ENCODE results near the gene KRTAP13-4.
A peak's percentile ranks its signal among the peaks of the same experiment; 100 is the strongest.

Gene KRTAP13-4, protein sequence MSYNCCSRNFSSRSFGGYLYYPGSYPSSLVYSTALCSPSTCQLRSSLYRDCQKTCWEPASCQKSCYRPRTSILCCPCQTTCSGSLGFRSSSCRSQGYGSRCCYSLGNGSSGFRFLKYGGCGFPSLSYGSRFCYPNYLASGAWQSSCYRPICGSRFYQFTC

DNA sequence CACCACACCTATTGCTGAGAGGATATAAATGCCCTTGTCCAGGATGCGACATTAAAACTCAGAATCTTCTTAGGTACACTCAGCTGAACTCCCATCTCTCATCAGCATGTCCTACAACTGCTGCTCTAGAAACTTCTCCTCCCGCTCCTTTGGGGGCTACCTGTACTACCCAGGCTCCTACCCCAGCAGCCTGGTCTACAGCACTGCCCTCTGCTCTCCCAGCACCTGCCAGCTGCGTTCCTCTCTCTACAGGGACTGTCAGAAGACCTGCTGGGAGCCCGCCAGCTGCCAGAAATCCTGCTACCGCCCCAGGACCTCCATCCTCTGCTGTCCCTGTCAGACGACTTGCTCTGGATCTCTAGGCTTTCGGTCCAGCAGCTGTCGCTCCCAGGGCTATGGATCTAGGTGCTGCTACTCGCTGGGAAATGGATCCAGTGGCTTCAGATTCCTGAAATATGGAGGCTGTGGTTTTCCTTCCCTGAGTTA is at the start of gene KRTAP13-4:
TSS of gene KRTAP13-4 (plus strand) at position 51 of the 486 bp plus-strand sequence. CDS start at position 107, 56 bp downstream.
- no peak for DNase-seq

DNA sequence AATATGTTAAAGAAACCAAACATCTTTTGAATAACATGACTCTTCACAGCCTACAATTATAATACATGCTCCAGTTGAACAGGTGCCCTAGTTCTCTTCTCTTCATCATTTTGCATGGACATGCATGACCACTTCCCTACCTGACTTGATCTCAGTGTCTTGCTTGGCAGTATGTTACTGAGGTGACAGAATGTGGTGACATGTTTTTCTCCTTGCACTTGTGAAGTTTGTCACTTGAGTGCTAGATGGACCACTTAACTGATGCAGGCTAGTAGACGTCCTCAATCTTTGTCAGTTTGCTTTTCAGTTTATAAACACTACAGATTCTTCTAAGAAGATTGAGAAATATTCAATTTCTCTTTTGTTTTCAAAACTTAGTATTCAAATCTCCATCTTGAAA is 47.8 kb upstream of the KRTAP13-4 start:
- no peak for DNase-seq

DNA sequence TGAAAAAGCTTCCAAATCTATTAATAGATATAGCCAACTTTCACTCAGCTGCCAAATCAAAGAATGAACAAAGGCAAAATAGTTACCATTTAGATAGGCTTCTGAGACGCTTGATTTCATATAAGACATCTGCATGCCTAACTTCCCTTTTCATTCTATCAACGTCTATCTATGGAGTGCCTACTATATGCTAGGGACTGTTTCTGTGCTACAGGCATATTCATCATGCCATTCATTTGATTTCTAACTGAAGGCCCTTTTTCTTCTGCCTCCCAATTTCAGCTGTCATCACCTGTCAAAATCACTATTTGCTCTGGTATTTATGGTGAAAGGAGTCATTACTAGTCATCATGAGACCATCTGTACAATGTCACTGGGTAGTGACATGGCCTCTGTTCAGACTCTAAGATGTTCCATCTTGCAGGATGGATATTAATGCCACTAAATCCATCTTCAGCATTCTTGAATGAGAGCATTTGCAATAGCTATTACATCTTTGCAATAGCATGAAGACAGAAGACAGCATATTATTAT is 38.5 kb upstream of the KRTAP13-4 start:
- DNase-seq = no peak

DNA sequence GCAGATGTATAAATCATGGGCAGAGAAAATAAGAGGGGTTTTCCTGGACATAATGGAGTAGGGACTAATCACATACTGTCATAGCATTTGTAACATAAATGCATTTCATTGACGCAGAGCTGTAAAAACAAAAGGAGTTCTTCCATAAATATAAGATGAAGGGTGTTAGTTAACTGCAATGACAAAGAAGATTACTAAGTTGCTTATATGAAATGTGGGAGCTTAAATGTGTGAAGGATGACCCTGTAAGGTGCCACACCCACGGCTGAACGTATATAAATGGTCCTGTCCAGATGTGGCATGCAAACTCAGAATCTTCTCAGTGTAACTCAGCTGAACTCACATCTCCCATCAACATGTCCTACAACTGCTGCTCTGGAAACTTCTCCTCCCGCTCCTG is 34.3 kb upstream of the KRTAP13-4 start, which contains the start of gene KRTAP13-1:
TSS of gene KRTAP13-1 (plus strand) at position 301 of the 400 bp plus-strand sequence. CDS start at position 357, 56 bp downstream.
- no peak for DNase-seq

DNA sequence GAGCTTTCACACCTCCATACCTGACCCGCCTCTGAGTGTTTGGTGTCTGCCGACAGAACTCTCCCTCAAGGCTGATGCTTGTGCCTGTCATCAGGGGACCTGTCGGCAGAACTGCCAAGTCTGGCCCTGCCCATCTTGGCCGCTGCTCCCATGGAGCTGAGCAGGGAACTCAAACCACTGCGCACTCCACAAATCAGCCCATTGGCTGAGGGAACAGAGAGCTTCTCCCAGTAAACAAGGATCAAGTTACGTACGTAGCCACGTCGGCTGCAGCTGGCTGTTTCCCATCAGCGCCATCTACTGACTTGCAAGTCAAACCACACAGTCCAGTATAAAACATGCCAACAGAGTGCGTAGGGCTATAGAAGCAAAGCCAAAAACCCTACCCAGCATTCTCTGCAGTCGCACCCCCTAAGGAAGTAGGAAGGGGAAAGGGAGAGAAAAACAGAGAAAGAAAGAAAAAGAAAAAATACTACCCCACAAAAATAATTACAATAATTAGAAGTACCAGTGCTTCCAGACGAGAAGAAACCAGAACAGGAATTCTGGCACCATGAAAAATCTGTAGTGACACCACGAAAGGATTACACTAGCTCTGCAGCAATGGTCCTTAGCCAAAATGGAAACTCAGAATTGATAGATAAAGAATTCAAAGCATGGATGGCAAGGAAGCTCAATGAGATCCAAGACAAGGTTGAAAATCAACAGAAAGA is 21.1 kb upstream of the KRTAP13-4 start:
- no peak for DNase-seq

DNA sequence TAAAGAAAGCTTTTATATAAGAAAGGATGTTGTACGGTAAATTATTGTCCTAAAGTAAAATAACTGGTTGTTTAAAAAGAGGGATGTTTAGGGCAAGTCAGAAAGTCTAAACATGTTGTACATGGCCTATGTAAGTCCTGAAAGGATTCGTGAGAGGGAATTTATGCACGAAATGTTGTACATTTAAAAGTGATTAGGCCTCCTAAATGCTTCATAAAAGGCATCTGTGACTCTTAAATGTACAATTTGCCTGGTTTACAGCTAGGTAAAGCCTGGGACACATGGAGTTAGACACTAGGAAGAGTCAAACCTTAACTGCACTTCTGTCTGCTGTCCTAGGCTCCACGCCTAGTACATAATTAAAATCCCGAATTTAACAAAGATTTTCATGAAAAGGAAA is 14.0 kb upstream of the KRTAP13-4 start:
- DNase-seq = no peak

DNA sequence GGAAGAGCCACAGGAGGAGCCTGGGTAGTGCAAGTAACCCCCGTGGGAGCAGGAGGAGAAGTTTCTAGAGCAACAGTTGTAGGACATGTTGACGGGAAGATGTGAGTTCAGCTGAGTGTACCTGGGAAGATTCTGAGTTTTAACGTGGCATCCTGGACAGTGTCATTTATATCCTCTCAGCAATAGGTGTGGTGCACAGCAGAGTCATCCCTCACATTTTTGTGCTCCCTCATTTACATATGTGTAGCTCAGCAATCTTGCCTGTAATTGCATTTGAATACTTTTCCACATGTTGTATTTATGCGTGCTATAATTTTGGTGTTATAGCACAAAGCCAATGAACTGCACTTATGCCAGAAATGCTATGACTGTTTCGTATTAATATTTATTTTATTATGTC is 4.2 kb upstream of the KRTAP13-4 start, which contains the start of gene KRTAP13-3:
TSS of gene KRTAP13-3 (minus strand) at position 101 of the 400 bp plus-strand sequence. CDS start at position 87, 14 bp downstream.
- DNase-seq = no peak

DNA sequence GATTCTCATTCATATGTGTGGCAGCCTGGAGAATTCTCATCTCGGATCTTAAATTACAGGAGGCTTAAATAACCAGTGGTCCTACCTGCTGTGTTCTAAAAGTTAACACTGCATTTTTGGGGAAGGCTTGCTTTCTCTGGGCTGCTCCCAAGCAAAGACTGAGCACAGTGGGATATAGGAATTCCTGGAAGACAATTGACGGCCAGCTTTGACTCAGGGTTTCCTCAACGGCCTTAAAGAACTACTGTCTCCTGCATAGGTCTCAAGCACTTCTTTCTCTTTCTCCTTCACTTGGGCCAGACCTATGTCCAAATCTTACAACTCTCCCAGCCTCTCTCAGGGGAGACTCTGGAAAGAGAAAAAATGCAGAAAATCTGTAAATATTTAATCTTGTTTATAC is 3.3 kb upstream of the KRTAP13-4 start:
- no peak for DNase-seq

DNA sequence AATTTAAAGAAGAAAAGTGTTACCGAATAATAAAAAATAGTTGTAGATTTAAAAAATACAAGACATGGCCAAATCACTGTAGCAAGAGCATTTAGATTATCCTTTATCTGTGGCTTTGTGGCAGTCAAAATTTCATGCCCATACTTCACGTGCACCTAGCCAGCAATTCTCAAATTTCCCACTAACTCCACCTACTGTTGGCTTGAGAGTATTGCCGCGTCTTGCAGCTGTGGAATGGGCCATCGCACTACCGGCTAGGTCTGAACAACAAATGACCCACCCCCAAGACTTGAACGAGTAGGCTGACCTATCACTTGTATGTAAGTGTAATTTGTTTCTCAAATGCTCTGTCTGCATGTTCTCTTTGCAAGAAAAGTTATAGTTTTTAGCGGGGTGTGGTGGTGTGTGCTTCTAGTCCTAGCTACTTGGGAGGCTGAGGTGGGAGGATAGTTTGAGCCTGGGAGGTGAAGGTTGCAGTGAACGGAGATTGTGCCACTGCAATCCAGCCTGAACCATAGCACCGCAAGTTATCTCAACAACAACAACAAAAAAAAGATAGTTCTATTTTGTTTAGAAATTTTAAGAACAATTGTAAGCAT is 4.1 kb downstream of the KRTAP13-4 start:
- DNase-seq = peak; percentile 0

DNA sequence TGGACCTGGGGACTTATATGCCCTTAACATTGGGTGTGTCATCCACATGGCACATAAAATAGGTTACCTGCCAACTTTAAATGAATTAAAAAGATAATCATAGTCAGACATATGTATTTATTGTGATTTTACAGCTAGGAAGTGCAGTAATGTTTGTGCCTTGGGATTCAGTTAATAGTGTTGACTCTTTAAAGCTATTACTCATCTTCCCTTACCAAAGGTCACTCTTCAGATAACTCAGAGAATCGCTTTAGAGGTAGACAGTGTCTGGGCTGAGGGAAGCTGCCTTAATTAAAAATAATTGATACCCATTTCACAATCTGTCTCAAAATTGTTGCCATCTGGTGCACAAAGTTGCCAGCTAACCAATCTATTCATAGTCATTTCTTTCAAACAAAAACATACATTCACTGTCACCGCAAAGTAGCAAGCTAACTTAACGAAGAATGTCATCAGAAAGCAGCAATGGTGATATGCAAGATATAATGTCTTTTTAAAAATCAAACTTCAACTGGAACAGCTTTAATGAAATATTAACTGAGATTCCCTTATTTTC is 7.1 kb downstream of the KRTAP13-4 start:
- no peak for DNase-seq

DNA sequence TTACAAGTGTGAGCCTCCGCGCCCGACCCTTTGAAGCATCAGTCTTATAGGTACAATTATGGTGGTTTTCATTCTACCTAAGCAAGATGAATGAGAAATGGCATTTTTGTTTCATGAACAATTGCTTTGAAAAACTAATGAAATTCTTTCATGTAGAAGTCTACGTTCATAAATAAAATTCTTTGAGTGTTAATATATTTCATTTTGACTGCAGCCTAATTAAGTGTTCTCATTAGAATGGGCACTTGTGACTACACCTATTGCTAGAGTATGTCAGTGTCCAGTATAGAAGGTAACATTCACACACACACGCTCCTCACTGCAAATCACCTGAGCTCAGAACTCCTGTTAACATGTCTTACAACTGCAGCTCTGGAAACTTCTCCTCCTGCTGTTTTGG is 10.0 kb downstream of the KRTAP13-4 start, which contains the start of gene KRTAP15-1:
TSS of gene KRTAP15-1 (plus strand) at position 301 of the 400 bp plus-strand sequence. CDS start at position 354, 53 bp downstream.
- DNase-seq = no peak

DNA sequence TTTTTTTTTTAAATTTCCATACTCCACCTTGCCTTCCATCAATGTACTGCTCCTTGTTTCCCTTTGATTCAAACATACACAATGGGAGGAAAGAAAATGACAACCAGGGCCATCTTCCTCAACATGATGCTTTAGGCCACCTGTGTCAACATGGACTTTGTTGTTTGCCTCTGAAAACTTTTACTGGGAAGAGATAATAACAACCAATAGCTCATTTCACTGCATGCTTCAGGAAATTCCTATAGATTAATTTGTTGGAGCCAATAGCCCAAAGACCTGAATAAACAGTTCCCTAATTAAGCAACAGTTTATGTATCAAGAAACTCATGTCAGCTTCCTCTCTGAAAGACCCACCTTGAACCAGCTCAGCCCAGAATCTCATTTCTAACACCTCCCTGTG is 13.2 kb downstream of the KRTAP13-4 start:
- DNase-seq = no peak

DNA sequence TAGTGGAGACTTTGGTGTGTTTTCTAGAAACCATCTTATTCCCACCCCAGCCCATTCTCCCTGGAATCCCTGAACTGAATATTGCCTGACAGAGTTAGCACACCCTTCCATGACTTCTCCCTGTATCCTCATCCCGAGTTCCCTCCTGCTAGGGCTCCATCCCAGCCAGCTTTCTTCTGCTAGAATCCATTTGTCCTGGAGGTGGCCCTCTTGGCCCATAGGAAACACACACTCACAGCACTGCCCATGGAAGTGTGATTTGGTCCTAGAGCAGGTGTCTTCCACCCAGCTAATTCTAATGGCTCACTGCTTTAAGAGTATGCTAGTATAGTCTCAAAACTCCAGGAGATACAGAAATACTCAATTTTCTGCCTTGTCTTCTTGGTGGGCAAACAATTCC is 14.2 kb downstream of the KRTAP13-4 start:
- no peak for DNase-seq

DNA sequence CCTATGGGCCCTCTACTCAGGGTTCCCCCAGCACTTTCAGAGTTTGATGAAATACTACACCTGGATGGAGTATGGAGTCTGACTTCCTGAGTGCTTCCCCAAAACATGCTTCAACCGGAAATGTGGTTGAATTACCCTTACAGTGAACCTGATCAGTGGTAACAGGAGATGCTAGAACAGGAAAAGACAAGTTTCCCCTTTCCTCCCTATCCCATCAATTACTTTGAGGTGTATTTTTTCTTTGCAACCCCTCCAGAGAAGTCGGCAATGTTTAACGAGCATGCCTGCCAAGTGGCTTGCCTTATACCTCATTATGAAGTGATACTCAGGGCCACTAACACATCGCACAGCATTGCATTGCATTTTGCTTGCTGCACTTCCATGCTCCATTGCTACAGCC is 17.0 kb downstream of the KRTAP13-4 start:
- no peak for DNase-seq

DNA sequence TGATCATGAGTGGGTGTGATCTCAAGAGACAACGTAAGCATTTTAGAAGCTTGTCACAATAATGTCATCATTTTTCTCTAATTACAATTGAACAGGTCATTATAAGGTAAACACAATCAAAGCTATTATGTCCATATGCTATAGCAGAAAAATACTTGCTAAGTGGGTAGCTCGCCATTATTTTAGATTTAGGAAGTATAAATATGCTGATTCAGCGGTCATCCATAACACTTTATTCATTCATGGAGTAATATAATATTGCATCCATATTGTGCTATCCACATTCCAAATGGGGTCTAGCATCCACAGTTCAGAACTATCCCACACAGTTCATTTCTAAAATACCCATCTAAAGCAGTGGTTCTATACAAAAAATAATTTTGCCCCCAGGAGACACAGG is 18.5 kb downstream of the KRTAP13-4 start:
- no peak for DNase-seq

DNA sequence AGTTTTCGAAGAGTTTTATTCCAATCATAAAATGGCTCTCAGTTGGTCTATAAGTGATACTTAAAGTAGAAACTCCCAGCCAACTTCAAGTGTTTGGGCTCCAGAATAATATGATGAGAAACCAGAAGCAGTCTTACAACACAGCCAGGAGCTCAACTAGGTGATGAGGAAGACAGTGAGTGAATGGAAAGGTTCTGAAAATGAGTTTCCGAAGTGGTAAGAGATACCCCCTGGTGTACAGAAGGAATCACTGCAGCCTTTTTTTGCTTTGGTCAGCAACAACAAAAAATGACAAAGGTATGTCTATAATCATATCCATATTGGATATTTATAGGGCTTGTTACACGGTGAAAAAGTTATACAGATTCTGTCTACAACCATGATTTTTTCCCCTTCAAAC is 33.7 kb downstream of the KRTAP13-4 start:
- no peak for DNase-seq

DNA sequence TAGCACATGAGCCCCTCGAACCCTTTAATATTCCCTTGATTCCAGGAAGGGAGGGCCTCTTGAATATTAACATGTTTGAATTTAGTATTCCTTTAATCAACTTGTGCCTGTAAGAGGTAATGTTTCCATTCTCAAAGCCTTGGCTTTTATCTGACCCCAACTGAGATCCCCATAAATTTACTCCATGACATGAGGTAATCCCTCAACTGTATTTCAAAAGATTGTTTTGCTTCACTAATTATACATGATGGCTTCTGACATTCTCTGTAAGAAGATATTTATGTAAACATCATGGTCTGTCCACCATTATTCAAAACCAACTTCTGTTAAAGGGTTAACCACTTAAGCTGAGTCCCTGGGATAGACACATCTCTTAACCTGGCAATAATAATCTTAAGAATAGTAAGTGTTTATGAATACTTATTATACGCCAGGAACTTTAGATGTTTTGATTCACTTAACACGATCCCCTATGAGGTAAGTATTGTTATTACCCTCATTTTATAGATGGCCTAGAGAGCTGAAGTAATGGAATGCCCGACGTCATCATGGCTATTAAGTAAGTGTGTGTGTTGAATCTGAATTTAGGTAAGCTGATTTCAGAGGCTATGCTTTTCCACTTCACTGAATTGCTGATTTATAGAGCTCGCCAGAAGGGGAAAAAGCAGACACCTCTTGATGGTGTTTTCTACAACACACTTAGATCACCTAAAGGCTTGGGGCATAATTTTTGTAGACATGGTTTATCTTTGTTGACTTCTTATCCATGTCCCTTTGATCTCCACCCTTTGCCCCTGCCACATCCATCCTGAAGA is 39.1 kb downstream of the KRTAP13-4 start:
- no peak for DNase-seq

DNA sequence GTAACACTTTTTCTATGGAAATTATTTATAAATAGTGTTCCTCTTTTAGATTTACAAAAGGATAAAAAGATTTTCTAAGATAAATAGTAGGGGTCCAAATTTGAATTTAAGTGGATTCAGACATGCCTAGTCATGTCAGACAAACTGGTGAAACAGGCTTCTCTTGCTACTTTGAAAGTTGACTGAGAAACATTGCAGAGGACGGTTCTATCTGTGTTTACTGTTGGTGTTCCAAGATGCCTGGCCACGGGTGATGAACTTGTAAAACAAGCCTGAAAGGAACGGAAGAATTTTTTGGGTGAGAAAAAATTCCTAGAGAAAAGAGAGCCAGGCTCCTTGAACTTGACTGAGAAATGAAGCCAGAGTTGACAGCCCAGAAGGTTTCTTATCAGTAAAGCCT is 48.0 kb downstream of the KRTAP13-4 start:
- no peak for DNase-seq

DNA sequence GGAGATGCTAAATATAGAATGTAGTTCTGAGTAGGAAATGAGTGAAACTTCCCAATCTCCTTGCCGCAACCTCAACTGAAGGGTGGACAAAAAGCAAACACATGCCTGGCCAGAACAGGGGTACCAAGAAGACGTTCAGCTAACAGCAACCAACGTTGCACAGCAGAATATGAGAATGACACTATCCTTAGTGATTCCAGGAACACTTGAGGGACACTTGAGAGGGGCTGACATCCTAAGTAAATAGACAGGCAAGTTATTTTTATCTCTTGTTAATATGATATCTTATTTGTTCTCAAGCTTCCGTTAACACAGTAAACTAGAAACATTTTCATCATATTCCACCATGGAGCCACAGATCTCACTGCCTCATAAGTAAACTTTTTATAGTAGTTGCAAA is 49.2 kb downstream of the KRTAP13-4 start:
- DNase-seq = no peak

DNA sequence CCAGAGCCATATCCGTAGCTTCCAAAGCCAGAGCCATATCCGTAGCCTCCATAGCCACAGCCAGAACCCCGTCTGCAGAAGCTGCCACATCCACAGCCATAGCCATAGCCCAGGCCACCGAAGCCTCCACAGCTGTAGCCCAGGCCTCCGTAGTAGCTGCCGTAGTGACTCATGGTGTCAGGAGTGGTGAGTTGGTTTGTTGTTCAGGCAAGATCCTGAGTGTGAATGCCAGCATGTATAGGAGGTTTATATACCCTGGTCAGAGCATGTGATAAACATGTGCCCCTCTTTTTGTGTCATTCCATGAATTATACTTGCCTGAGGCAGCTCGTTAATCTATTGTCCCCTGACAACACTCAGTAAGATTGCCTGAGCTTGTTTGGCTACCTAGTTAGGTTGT is 50.1 kb downstream of the KRTAP13-4 start, which contains the start of gene KRTAP19-1:
TSS of gene KRTAP19-1 (minus strand) at position 223 of the 400 bp plus-strand sequence. CDS start at position 173, 50 bp downstream.
- no peak for DNase-seq

Data from midbrain (tissue), 1 donor.